GM19468 (cell line): ENCODE data around the gene KCND3.

Experiments
- ATAC-seq: cut with Tn5 transposase; IDR thresholded peaks from one replicate; pipeline ENCODE4 v1.9.1; 2021; ENCODE audit warnings: mild to moderate bottlenecking, moderate library complexity, moderate number of reproducible peaks; ENCODE audit not compliant: unreplicated experiment; ENCODE audit errors: extremely low read depth

KCND3 gene

DNA sequence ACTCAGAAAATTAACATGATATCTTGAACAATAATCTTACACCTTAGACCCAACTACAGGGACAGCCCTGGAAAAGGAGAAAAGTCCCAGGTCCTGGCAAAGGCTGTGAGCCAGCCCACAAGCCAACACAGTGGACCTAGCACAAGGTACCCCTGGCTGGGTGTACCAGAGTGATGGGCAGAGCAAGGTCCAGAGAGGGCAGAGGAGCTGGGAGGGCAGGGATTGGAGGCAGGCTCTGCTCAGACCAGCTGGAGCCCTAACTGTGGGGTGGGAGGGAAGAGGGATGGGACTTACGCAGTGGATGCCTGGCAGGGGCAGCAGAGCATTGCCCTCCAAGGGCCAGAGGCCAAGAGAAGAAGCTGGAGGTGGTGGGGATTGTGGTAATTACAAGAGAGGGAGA is 101.6 kb downstream of the KCND3 start:
- no peak for ATAC-seq

GRCh38 chr1:111887385-111887784 is 102.1 kb downstream of the KCND3 start:
- no peak for ATAC-seq

DNA sequence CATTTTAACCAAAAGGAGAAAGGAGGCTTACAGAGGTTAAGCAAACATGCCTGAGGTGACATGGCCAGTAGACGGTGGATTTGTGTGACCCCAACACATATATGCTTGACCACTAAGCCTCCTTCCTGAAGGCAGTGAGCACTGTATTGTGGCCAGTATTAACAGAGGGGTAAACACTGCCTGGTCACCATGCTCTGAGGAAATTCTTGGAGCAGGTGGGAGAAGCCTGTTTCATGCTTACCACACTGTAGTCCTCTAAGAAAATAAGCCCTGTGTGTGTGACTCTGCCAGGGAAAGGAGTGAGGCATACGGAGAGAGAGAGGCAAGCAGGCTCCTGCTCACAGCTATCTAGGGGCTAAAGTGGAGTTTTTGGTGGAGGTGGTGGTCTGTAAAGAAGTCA is 102.7 kb downstream of the KCND3 start:
- no peak for ATAC-seq

- ATAC-seq = no peak
Measured at GRCh38 chr1:111884772-111885443, 104.6 kb downstream of the KCND3 start.

DNA sequence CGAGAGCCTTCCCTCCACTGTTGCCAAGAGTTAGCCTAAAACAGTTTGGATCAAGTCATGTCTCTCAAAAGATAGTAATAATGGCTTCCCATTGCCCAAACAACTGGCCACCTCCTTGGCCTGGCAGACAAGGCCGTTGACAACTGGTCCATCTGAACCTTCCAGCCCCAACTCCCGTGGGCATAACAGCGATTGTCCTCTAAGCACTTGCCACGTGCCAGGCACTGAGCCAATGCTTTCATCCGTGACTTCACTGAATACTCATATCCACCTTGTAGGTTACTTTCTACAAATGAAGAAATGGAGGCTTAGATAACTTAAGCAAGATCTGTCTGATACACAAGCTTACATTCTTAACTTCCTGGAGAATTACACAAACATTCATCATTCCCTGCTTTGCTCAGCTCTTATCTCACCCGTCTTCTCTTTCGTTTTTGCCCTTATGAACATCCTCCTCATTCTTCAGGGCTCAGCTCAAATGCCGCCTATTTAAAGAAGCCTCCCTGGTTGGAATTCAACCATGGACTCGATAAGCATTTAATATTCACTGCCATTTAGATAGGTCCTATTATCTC is 106.4 kb downstream of the KCND3 start:
- ATAC-seq = no peak

DNA sequence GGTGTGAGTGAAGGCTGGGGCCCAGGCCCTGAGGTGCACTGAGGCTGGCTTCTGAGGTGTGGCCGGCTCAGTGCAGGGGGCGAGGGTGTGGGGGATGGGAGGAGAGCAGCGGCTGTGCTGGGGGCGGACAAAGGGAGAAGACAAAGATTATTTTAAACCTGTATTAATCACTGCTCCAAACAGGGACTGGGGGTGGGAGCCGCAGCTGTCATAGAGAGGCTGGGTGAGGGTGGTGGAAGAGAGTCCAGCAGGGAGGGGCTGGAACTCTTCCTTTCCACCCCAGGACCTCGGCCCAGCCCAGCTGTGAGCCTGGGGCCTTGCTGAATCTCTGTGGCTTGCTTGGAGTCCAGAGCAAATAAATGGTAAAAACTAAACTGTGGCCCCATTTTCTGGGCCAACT is 106.9 kb downstream of the KCND3 start:
- no peak for ATAC-seq

GRCh38 chr1:111880881-111881837 is 108.3 kb downstream of the KCND3 start:
- ATAC-seq = no peak

GRCh38 chr1:111879081-111879480 is 110.4 kb downstream of the KCND3 start:
- ATAC-seq = no peak

GRCh38 chr1:111878649-111879048 is 110.8 kb downstream of the KCND3 start:
- ATAC-seq = no peak

- no peak for ATAC-seq
Measured at GRCh38 chr1:111878091-111878490, 111.4 kb downstream of the KCND3 start.

GRCh38 chr1:111876631-111877030 is 112.8 kb downstream of the KCND3 start:
- no peak for ATAC-seq

- no peak for ATAC-seq
Measured at GRCh38 chr1:111875640-111876039, 113.8 kb downstream of the KCND3 start.

GRCh38 chr1:111873460-111874030 is 115.9 kb downstream of the KCND3 start:
- no peak for ATAC-seq

DNA sequence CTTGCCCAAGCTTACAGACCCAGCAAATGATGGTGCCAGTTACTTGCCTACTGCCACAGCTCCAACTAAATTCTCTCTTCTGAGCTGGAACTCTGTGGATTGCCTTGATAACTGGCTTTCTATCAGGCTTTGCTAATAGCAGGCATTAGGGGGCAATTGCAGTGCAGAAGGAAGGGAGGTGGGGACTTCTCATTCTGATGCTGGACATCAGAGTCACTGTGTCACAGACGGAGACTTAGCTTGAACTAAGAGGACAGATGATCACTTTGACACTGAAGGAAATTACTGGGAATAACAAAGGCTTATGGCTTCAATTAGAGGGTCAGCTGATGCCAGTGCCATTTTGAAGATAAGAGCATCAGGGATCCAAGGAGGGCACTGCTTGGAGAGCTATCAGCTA is 119.3 kb downstream of the KCND3 start:
- no peak for ATAC-seq

- ATAC-seq = no peak
Measured at GRCh38 chr1:111867868-111868440, 121.5 kb downstream of the KCND3 start.

GRCh38 chr1:111864862-111865261 is 124.6 kb downstream of the KCND3 start:
- ATAC-seq = no peak

DNA sequence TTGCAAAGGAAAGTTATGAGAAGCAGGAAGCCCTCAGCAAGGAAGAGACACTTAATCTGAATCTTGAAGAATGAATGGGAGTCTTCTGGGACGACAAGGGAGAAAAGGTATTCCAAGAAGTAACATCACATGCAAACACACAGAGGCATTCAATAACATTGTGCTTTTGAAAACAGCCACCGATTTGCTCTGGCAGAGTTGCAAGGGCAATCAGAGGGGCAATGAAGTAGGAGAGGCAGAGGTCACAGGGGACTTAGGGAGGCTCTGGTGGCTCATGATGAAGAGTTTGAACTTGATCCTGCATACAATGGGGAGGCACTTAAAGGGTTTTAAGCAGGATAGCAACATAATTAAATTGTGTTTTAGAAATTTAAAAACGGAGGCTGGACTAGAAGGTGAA is 126.1 kb downstream of the KCND3 start:
- ATAC-seq = no peak

GRCh38 chr1:111862599-111862998 is 126.9 kb downstream of the KCND3 start:
- no peak for ATAC-seq

DNA sequence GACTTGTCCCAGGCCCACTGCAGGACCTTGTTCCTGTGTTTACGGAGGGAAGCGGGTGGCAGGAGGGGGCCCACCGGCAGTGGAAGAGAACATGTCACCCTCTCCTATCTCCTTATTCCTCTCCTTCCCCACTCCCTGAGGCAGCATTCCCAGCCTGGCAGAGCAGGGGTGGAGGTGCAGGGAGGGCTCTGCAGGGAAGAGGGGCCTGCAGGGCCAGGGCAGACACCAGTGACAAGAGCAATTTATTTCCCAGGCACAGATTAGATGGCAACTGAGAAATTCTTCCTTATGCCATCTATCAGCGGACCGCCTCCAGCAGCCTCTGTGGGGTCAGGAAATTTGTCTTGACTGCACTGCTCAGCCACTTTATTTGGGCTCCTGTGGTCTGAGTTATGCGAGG is 127.9 kb downstream of the KCND3 start:
- ATAC-seq = no peak

- ATAC-seq = no peak
Measured at GRCh38 chr1:111857194-111857651, 132.2 kb downstream of the KCND3 start.
